Activated T-cell treated with anti-CD3 and anti-CD28 coated beads, Interleukin-2, amount 50 U/mL, for 24 hours (primary cell): ENCODE results near the gene TTC8.

Experiments
- DNase-seq: peaks from one replicate; pipeline ENCODE4 v3.0.0-alpha.2; 2020
- H3K27ac Mint-ChIP-seq: 2 replicates; pipeline ENCODE4 v1.8.0; 2020; ENCODE audit warnings: mild to moderate bottlenecking, mixed read lengths
- H3K27me3 Mint-ChIP-seq: 2 replicates; pipeline ENCODE4 v1.8.0; 2020; ENCODE audit warnings: mixed read lengths
- H3K36me3 Mint-ChIP-seq: 2 replicates; pipeline ENCODE4 v1.8.0; 2020; ENCODE audit warnings: low read depth, mixed read lengths
- H3K4me1 Mint-ChIP-seq: 2 replicates; pipeline ENCODE4 v1.8.0; 2020; ENCODE audit warnings: low read depth, mixed read lengths
- H3K4me3 Mint-ChIP-seq: 2 replicates; pipeline ENCODE4 v1.8.0; 2020; ENCODE audit warnings: mild to moderate bottlenecking, moderate library complexity, mixed read lengths
- H3K9me3 Mint-ChIP-seq: 2 replicates; pipeline ENCODE4 v1.8.0; 2020; ENCODE audit warnings: mixed read lengths

The TTC8 gene

DNA sequence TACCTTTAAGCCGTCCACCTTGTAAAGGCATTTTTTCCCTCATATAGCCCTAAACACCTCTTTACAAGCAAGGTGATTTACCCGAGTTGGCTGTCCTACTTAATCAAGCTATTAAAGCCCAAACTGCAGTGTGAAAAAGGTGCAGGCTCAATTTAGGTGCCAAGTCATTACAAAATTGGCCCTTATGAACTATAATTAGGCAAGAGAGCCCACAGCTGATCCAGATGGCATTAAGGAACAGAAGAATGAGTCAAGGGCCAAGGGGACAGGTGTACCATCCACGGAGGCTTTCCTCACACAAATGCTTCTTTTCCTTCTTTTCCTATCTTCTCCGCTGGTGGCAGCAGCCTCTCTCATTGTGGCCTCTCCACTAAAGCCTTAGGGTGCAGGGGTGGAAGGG is 90.5 kb downstream of the TTC8 start:
- no peaks in the 10 kb centered on the region for H3K9me3 Mint-ChIP-seq
- no peak for DNase-seq
- H3K4me1 Mint-ChIP-seq, result no peaks in the 10 kb centered on the region
- peaks cover 24% of the 10 kb centered on the region for H3K27me3 Mint-ChIP-seq
- no peak overlapping the region for H3K4me3 Mint-ChIP-seq
- H3K27ac Mint-ChIP-seq, result no peak overlapping the region
- no peaks in the 10 kb centered on the region for H3K36me3 Mint-ChIP-seq

DNA sequence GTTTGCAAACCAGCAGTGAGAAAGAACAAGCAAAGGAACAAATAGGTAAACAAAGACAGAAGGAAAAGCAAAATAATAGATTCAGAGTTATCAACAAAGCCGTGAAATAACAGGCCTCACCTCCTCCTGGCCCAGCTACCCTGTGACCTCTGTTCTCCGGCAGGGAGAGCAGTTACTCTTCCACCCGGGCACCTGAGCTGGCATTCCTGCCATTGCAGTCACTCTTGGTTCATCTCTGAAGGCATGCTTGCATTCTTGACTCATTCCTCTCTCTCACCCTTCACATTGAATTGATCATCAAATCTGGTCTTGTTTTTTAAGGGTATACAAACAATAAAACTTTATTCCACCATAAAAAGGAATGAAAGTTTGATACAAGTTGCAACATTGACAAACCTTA is 95.1 kb downstream of the TTC8 start:
- Mint-ChIP-seq H3K27ac (no peak overlapping the region), H3K36me3 (no peaks in the 10 kb centered on the region)

More for the DNA sequence above, 95.1 kb downstream of the TTC8 start:
- Mint-ChIP-seq H3K4me3 (no peak overlapping the region), H3K4me1 (no peaks in the 10 kb centered on the region), H3K9me3 (peaks cover 2% of the 10 kb centered on the region), H3K27me3 (peaks cover 36% of the 10 kb centered on the region)
- DNase-seq, result no peak
